SK-N-MC (cell line): ENCODE measurements around the gene CCDC88A.

Experiments
- EZH2 ChIP-seq: fragments of 200-600 bp; sonication (generic); IDR thresholded peaks from one replicate; pipeline ENCODE4 v1.6.1; 2017; ENCODE audit warnings: antibody characterized with exemption
- POLR2AphosphoS5 ChIP-seq: IDR thresholded peaks from 2 replicates; pipeline ENCODE4 v1.6.1; 2012; ENCODE audit warnings: mild to moderate bottlenecking, low read depth, low read length, borderline replicate concordance

GRCh38 chr2:55395724-55396605, 23.7 kb downstream of the CCDC88A start:
- no peak for TF ChIP-seq EZH2
- TF ChIP-seq POLR2AphosphoS5, result no peak
